Central memory CD8-positive, alpha-beta T cell (primary cell): ENCODE results near the gene C12orf60.

Source experiments
- ATAC-seq: fragments of 150-1000 bp; cut with Tn5 transposase; replicated peaks from 2 replicates; pipeline ENCODE4 v1.10.0; 2022; ENCODE audit warnings: mild to moderate bottlenecking, moderate FRiP score, moderate number of reproducible peaks; ENCODE audit not compliant: poor library complexity, severe bottlenecking; ENCODE audit errors: extremely low read depth
- DNase-seq, 2 donors: peaks; one replicate each; pipeline ENCODE4 v3.0.0; 2021; ENCODE audit warnings: low spot score in 2 of 2
- H3K27ac Mint-ChIP-seq: one replicate; pipeline ENCODE4 v1.8.0; 2022; ENCODE audit warnings: low read depth, mild to moderate bottlenecking, moderate library complexity, mixed read lengths
- H3K27me3 Mint-ChIP-seq: one replicate; pipeline ENCODE4 v1.8.0; 2022; ENCODE audit warnings: mixed read lengths
- H3K36me3 Mint-ChIP-seq: one replicate; pipeline ENCODE4 v1.8.0; 2022; ENCODE audit warnings: mild to moderate bottlenecking, moderate library complexity, mixed read lengths; ENCODE audit not compliant: insufficient read depth
- H3K4me1 Mint-ChIP-seq: one replicate; pipeline ENCODE4 v1.8.0; 2022; ENCODE audit warnings: mixed read lengths
- H3K4me3 Mint-ChIP-seq: one replicate; pipeline ENCODE4 v1.8.0; 2022; ENCODE audit warnings: mild to moderate bottlenecking, moderate library complexity, mixed read lengths
- H3K9me3 Mint-ChIP-seq: one replicate; pipeline ENCODE4 v1.8.0; 2022; ENCODE audit warnings: mixed read lengths

Gene C12orf60

DNA sequence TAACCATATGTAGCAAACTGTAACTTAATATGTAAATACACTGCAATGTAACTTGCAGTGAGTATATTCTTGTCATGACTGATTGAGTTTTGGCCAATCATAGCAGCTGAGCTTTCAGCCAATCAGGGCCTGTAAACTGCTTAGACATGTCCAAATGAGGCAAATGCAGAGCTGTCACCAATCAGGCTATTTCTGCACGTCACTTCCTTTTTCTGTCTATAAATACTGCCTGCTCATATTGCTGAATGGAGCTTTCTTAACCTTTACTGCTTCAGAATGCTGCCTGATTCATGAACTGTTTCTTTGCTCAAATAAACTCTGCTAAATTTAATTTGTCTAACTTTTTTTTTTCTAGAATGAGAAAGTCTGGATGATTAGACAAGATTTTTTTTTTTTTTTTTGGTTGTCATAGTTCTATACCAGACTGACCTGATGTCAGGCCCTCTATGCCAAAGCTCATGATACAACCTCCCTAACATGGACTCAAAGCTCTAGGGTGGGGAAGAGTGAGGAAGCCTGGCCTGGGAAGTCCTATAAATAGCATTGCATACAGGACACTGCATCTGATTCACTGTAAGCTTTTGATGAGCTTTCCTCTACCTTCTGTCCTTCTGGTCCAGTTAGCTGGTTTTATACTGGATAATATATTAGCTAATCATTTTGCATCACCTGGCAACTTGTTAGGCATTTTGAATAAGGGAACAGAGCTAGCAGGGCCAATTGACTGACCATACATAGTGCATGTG, 70.1 kb downstream of the C12orf60 start:
- DNase-seq (no peak), ATAC-seq (no peak)
- H3K9me3 Mint-ChIP-seq = no peaks in the 10 kb centered on the region
- H3K27ac Mint-ChIP-seq = no peak overlapping the region
- H3K27me3 Mint-ChIP-seq = peaks cover 2% of the 10 kb centered on the region
- H3K36me3 Mint-ChIP-seq = no peaks in the 10 kb centered on the region
- no peak overlapping the region for H3K4me3 Mint-ChIP-seq
- H3K4me1 Mint-ChIP-seq = no peaks in the 10 kb centered on the region
